Smooth muscle cell (in vitro differentiated cells): Measurements from ENCODE around the gene DDX59. TPM values are rescaled to one million over a fixed set of nuclear protein-coding genes. Genes with fewer than 3 reads are reported as not detected.

Source experiments
- DNase-seq: peaks from one replicate; lab custom pipeline; 2025; ENCODE audit not compliant: unreplicated experiment; lab: John Stamatoyannopoulos, UW
- H2AFZ ChIP-seq: fragments of 200-600 bp; sonication (generic); 2 replicates; pipeline ENCODE4 v1.6.0; 2016; ENCODE audit warnings: antibody characterized with exemption, low read depth, mild to moderate bottlenecking
- H3F3A ChIP-seq: fragments of 200-600 bp; sonication (generic); 2 replicates; pipeline ENCODE4 v1.6.0; 2017; ENCODE audit warnings: antibody characterized with exemption, low read depth
- H3K27ac ChIP-seq: fragments of 200-600 bp; sonication (generic); 2 replicates; pipeline ENCODE4 v1.5.1; 2016; ENCODE audit warnings: low read depth, mild to moderate bottlenecking
- H3K27me3 ChIP-seq: fragments of 200-600 bp; sonication (generic); 2 replicates; pipeline ENCODE4 v1.6.1; 2016; ENCODE audit warnings: low read depth, mild to moderate bottlenecking
- H3K36me3 ChIP-seq: fragments of 200-600 bp; sonication (generic); 2 replicates; pipeline ENCODE4 v1.5.1; 2016; ENCODE audit warnings: low read depth
- H3K4me1 ChIP-seq: fragments of 200-600 bp; sonication (generic); 2 replicates; pipeline ENCODE4 v1.5.1; 2016; ENCODE audit warnings: low read depth
- H3K4me2 ChIP-seq: fragments of 200-600 bp; sonication (generic); 2 replicates; pipeline ENCODE4 v1.6.0; 2016; ENCODE audit warnings: mild to moderate bottlenecking
- H3K4me3 ChIP-seq: fragments of 200-600 bp; sonication (generic); 2 replicates; pipeline ENCODE4 v1.5.1; 2016; ENCODE audit warnings: mild to moderate bottlenecking
- H3K79me2 ChIP-seq: fragments of 200-600 bp; sonication (generic); 2 replicates; pipeline ENCODE4 v1.6.0; 2016; ENCODE audit warnings: low read depth, mild to moderate bottlenecking
- H3K9ac ChIP-seq: fragments of 200-600 bp; sonication (generic); 2 replicates; pipeline ENCODE4 v1.6.0; 2016; ENCODE audit warnings: low read depth
- H3K9me3 ChIP-seq: fragments of 200-600 bp; sonication (generic); replicated peaks from 2 replicates; pipeline ENCODE4 v1.5.1; 2016; ENCODE audit warnings: low read depth
- H4K20me1 ChIP-seq: fragments of 200-600 bp; sonication (generic); 2 replicates; pipeline ENCODE4 v1.6.0; 2016; ENCODE audit warnings: low read depth
- WGBS: methylation state at CpG from one replicate; pipeline ENCODE4 v1.1.7; 2016; ENCODE audit warnings: low lambda C conversion rate; 5-methylcytosine and 5-hydroxymethylcytosine counted together
- polyA plus RNA-seq: library from polyadenylated mRNA; unstranded; fragments of >200 nt; fragmentation: Nextera tagmentation; extraction: Ambion mirVana; gene quantifications from 2 replicates; pipeline ENCODE4 v1.2.1, GENCODE V29; 2016
- total RNA-seq: library from RNA; depleted of rRNA; stranded (reverse); fragments of >200 nt; gene quantifications from 2 replicates; pipeline ENCODE4 v1.2.3, GENCODE V29; 2014
- TF ChIP-seq, protein P1 (sequence below): fragments of 200-600 bp; sonication (generic); IDR thresholded peaks from 2 replicates; pipeline ENCODE4 v1.5.1; 2017; ENCODE audit warnings: borderline replicate concordance, mild to moderate bottlenecking, antibody characterized with exemption; ENCODE audit not compliant: insufficient read depth, poor library complexity, severe bottlenecking

The DDX59 gene
- total and polyA plus RNA-seq, 2 experiments from 2014 or later: 7.7 to 22.5 TPM

DNA sequence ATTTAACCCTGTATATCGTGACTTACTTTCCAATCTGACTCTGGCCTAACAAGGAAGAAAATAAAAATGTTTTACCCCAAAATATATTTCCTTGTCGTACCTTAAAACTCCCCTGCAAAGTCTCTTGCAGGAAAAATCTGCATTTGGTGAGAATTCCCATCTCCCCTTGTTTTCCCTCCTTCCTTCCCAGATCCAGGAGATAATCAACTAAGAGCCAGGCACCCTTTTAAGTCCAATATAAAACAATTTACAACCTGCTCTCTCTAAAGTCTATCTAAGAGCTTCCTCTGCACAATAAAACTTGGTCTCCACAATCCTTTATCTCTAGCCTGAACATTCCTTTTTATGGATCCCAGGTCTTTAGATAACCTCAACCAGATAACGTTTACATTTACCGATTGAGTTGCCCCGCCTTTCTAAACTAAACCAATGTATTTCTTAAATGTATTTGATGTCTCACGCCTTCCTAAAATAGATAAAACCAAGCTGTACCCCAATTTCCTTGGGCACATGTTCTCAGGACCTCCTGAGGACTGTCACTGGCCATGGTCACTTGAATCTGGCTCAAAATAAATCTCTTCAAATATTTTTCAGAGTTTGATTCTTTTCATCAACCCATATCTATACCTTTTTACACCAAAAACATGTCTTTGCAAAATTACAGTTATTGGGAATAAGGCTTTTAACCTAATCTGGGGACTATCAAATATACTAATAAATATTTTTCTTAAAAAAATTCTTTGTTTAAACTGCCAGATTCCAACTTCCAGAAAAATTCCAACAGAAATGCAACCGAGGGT is 993 bp downstream of the DDX59 start:
- TF ChIP-seq, protein P1, sequence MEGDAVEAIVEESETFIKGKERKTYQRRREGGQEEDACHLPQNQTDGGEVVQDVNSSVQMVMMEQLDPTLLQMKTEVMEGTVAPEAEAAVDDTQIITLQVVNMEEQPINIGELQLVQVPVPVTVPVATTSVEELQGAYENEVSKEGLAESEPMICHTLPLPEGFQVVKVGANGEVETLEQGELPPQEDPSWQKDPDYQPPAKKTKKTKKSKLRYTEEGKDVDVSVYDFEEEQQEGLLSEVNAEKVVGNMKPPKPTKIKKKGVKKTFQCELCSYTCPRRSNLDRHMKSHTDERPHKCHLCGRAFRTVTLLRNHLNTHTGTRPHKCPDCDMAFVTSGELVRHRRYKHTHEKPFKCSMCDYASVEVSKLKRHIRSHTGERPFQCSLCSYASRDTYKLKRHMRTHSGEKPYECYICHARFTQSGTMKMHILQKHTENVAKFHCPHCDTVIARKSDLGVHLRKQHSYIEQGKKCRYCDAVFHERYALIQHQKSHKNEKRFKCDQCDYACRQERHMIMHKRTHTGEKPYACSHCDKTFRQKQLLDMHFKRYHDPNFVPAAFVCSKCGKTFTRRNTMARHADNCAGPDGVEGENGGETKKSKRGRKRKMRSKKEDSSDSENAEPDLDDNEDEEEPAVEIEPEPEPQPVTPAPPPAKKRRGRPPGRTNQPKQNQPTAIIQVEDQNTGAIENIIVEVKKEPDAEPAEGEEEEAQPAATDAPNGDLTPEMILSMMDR: no peak
- Histone ChIP-seq H3K36me3 (no peaks in the 10 kb centered on the region), H3K27ac (peak overlapping the region; percentile 100), H3K9me3 (no peaks in the 10 kb centered on the region), H3K4me3 (peak overlapping the region; percentile 84), H3K27me3 (no peaks in the 10 kb centered on the region), H3K4me1 (peaks cover 20% of the 10 kb centered on the region), H3K79me2 (peaks cover 31% of the 10 kb centered on the region), H3K9ac (peak overlapping the region; percentile 100), H3K4me2 (peak overlapping the region; percentile 99), H2AFZ (peak overlapping the region; percentile 71), H3F3A (peaks cover 13% of the 10 kb centered on the region), H4K20me1 (no peaks in the 10 kb centered on the region)
- 21% methylated on average over 7 of the region's 7 CpGs for WGBS
- DNase-seq: no peak

DNA sequence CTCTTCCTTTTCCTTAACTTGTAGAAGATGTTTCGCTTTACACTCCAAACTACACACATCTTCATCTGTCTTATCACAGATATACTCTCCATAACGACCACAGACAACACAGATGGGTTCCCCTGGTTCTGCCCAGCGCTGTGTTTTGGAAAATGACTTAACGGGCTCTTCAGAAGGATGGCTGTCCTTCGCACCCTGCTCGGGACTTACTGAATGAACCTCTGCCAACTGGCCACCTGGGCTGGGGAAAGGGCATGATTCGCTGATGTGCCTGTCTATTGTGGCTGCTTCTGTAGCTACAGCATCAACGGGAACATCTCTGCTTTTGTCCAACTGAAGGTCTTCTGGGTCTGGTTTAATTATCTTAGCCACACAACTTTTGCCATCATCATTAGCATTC is 3.4 kb downstream of the DDX59 start:
- Histone ChIP-seq H3K4me2 (no peak overlapping the region), H2AFZ (no peak overlapping the region), H3K27ac (peak overlapping the region; percentile 1)

DNA sequence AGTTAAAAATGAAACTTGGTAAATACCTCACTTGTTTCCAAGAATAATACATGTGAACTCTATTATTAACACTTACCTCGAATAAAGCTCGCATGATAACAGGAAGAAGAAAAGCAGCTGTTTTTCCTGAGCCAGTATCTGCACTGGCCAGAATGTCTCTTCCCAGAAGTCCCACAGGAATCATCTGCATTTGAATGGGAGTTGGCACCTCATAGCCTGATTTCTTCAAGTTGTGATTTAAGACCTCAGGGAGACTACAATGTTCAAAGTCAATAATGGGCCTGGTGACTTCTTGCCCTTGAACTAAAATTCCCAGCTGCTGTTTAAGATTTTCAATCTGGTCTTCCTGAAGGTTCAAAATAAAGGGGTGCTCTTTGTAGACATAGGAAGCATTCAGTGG is 3.8 kb downstream of the DDX59 start:
- WGBS: 81% methylated on average over 2 of the region's 2 CpGs

More for the DNA sequence above, 3.4 kb downstream of the DDX59 start:
- no peaks in the 10 kb centered on the region for H3K27me3 ChIP-seq
- no peak overlapping the region for H3K9ac ChIP-seq
- no peak for DNase-seq
- WGBS: 86% methylated on average over 8 of the region's 8 CpGs
- peaks cover 12% of the 10 kb centered on the region for H3F3A ChIP-seq
- peaks cover 32% of the 10 kb centered on the region for H3K79me2 ChIP-seq
- no peaks in the 10 kb centered on the region for H4K20me1 ChIP-seq
- TF ChIP-seq, protein P1: no peak
- no peaks in the 10 kb centered on the region for H3K9me3 ChIP-seq
- no peak overlapping the region for H3K4me3 ChIP-seq
- no peaks in the 10 kb centered on the region for H3K36me3 ChIP-seq
- peaks cover 18% of the 10 kb centered on the region for H3K4me1 ChIP-seq

More for the DNA sequence above, 3.8 kb downstream of the DDX59 start:
- H3K4me3 ChIP-seq: no peak overlapping the region
- DNase-seq: no peak
- H3K9me3 ChIP-seq: no peaks in the 10 kb centered on the region
- TF ChIP-seq, protein P1: no peak
- H3K27ac ChIP-seq: no peak overlapping the region
- H3K36me3 ChIP-seq: no peaks in the 10 kb centered on the region
- H4K20me1 ChIP-seq: no peaks in the 10 kb centered on the region
- peaks cover 13% of the 10 kb centered on the region for H3K4me1 ChIP-seq
- H3K4me2 ChIP-seq: no peak overlapping the region
- peaks cover 7% of the 10 kb centered on the region for H3F3A ChIP-seq
- H3K9ac ChIP-seq: no peak overlapping the region
- no peak overlapping the region for H2AFZ ChIP-seq
- peaks cover 28% of the 10 kb centered on the region for H3K79me2 ChIP-seq
- H3K27me3 ChIP-seq: no peaks in the 10 kb centered on the region
